Fibroblast of mammary gland (primary cell): ENCODE data around the gene ALDH9A1.
A peak's percentile ranks its signal among the peaks of the same experiment; 100 is the strongest.
"Not testable (repeated sequence)": the region's sequence is repeated elsewhere in the genome, so short reads cannot be mapped to it uniquely, and the experiment has no call there.

Experiments used
- DNase-seq: peaks from one replicate; pipeline ENCODE4 v3.0.0-alpha.2; 2010; ENCODE audit warnings: low read depth
- H3K4me3 ChIP-seq: 2 replicates; pipeline ENCODE4 v1.5.1; 2011; ENCODE audit warnings: low read depth, mild to moderate bottlenecking, low read length, moderate library complexity; ENCODE audit not compliant: control insufficient read depth
- CTCF ChIP-seq: conservative IDR thresholded peaks from 2 replicates; pipeline ENCODE4 v1.5.1; 2011; ENCODE audit warnings: low read depth, low read length, inconsistent platforms; ENCODE audit not compliant: control insufficient read depth, insufficient read depth

Gene ALDH9A1

DNA sequence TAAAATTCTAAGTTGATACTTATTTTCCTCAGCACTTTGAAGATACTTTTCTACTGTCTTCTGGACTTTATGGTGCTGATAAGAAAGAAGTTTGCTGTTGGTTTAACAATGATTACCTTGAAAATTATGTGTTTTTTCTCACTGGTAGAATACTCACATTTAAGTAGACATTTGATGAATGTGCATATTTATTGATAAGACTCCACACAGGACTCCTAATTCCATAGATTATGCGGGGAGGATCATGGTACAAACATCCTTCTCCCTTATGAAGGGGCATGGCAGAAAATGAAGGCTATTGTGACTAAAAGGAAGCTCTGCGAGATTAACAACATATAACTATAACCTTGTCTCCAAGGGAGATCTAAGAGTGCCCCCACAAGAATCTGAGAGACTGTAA lies 28.5 kb upstream of the ALDH9A1 start:
- no peak for DNase-seq
- no peak for TF ChIP-seq CTCF
- H3K4me3 ChIP-seq = no peak overlapping the region

DNA sequence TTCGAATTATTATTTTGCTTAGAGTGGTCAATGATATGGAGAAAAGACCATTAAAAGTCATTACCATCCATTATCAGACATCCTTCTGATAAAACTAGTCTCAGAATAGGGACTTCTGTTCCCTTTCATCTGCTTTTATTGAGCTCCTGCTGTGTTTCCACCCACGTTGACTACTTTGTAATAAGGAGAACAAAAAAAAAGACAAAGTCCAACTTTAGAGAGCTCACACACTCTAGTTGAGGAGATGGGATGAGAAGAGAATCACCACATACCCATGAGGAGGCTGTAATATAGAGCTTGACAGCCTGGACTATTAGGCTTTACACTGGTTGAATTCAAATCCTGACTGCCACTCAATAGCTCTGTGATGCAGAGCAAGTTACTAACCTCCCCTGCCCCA lies 27.8 kb upstream of the ALDH9A1 start:
- no peak for DNase-seq
- no peak overlapping the region for H3K4me3 ChIP-seq
- no peak for TF ChIP-seq CTCF

GRCh38 chr1:165717918-165718515 lies 19.7 kb upstream of the ALDH9A1 start:
- DNase-seq = peak; percentile 69

GRCh38 chr1:165716265-165717051 lies 18.1 kb upstream of the ALDH9A1 start:
- H3K4me3 ChIP-seq, DNase-seq: not testable (repeated sequence)

More at GRCh38 chr1:165717918-165718515, 19.7 kb upstream of the ALDH9A1 start:
- H3K4me3 ChIP-seq = no peak overlapping the region
- peak; percentile 95 for TF ChIP-seq CTCF

DNA sequence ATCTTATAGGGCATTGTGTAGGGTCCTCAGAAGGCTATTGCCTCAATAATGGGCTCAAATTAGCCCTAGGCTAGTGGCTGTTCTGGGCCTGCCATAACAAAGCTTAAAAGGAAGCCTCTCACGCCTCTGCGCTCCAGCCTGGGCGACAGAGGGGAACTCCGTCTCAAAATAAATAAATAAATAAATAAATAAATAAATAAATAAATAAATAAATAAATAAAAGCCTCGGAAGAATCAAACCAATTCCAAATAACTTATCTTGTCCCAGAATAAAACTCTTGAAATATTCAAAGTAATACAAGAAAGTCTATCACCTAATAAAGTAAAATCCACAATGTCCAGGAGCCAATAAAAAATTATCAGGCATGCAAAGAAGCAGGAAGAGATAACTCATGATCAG lies 14.4 kb upstream of the ALDH9A1 start:
- no peak for TF ChIP-seq CTCF
- DNase-seq = no peak
- H3K4me3 ChIP-seq = no peak overlapping the region

GRCh38 chr1:165707984-165708706 lies 9.8 kb upstream of the ALDH9A1 start:
- DNase-seq = no peak
- no peak overlapping the region for H3K4me3 ChIP-seq
- no peak for TF ChIP-seq CTCF

DNA sequence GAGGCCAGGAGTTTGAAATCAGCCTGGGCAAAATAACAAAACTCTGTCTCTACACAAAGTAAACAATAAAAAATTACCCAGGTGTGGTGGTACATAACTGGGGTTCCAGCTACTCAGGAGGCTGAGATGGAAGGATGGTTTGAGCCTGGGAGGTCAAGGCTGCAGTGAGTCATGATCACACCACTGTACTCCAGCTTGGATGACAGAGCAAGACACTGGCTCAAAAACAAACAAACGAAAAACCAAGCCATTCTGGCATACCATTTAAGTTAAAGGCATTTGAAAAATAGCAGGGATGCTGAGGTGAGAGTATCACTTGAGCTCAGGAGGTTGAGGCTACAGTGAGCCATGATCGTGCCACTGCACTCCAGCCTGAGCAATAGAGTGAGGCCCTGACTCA lies 5.3 kb upstream of the ALDH9A1 start:
- no peak for DNase-seq
- no peak for TF ChIP-seq CTCF
- H3K4me3 ChIP-seq = no peak overlapping the region

DNA sequence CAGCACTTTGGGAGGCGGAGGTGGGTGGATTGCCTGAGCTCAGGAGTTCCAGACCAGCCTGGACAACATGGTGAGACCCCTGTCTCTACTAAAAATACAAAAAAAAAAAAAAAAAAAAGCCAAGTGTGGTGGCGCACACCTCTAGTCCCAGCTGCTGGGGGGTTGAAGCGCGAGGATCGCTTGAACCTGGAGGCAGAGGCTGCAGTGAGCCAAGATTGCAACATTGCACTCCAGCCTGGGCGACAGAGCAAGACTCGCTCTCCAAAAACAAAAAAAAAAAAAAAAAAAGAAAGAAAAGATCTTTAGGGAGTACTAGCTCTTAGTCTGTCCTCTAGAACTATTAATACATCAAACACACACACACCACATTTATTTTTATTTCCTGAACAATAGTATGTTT lies 3.6 kb upstream of the ALDH9A1 start:
- H3K4me3 ChIP-seq, DNase-seq: not testable (repeated sequence)
